Rectal smooth muscle tissue (tissue), 1 donor: ENCODE measurements around the gene ADAM10.

Source experiments
- H3K27ac ChIP-seq: one replicate; pipeline ENCODE4 v1.7.0; 2013; ENCODE audit warnings: low read depth, low read length, inconsistent platforms
- H3K27me3 ChIP-seq: one replicate; pipeline ENCODE4 v1.7.0; 2013; ENCODE audit warnings: low read length; ENCODE audit not compliant: control insufficient read depth, insufficient read depth
- H3K36me3 ChIP-seq: one replicate; pipeline ENCODE4 v1.7.0; 2013; ENCODE audit warnings: low read length; ENCODE audit not compliant: control insufficient read depth, insufficient read depth
- H3K4me1 ChIP-seq: one replicate; pipeline ENCODE4 v1.7.0; 2013; ENCODE audit warnings: low read length; ENCODE audit not compliant: control insufficient read depth, insufficient read depth
- H3K4me3 ChIP-seq: one replicate; pipeline ENCODE4 v1.7.0; 2013; ENCODE audit warnings: low read length
- H3K9ac ChIP-seq: one replicate; pipeline ENCODE4 v1.7.0; 2013; ENCODE audit warnings: low read length

The ADAM10 gene

DNA sequence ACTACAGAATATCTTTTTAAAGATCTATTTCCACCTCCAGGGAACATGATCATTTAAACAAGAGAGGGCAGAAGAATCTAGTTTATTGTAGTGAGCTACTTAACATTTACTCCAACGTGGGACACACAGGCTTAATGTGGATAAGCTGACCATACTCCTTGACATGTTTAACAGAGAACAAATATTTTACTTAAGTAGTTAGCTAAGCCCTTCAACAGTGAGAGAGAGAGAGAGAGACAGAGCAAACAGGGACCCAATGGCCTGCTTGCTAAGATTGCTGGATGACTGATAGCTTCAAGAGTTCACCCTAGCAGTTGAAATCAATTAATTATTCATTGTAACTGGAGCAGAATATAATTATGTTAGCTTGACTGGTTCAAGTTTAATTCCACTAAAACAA, 158.6 kb downstream of the ADAM10 start:
- no peaks in the 10 kb centered on the region for H3K4me1 ChIP-seq
- H3K27me3 ChIP-seq, result no peaks in the 10 kb centered on the region
- no peak overlapping the region for H3K27ac ChIP-seq
- H3K36me3 ChIP-seq, result no peaks in the 10 kb centered on the region
- no peak overlapping the region for H3K4me3 ChIP-seq
- H3K9ac ChIP-seq, result no peak overlapping the region

DNA sequence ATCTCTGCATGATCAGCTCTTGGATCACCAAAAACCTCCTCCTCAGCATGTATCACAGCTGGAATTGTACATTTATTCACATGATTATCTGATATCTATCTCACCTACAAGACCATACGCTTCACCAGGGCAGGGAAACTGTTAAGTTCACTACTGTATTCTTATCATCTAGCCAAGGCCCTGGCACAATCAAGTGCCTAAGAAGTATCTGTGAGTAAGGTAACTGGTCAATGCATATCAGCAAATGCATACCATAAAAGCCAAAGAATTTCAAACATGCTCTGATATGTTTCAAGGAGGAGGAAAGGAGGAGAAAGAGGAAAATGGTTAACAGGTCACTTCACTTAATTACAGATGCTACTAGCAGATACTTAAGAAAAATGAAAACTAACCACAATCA, 159.3 kb downstream of the ADAM10 start:
- Histone ChIP-seq H3K4me1 (no peaks in the 10 kb centered on the region), H3K4me3 (no peak overlapping the region), H3K36me3 (no peaks in the 10 kb centered on the region), H3K27ac (no peak overlapping the region), H3K9ac (no peak overlapping the region), H3K27me3 (no peaks in the 10 kb centered on the region)

DNA sequence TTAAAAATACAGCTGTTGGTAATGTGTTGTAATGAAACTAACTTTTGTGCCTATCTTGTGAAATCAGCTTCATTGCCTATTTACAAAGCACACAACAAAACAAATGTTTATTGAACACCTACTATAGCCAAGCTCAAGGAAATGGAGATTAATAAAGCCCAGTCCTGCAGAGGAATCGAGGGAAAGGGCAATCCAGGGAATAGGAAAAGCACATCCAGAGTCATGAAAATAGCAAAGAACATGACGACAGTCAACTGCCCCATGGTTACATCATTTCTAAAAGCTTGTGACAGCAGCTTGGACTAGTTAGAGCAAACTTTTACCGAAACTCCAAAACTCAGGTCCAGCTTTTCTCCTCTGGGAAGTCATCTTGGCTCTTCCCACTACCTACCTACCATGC, 160.5 kb downstream of the ADAM10 start:
- Histone ChIP-seq H3K4me3 (no peak overlapping the region), H3K9ac (no peak overlapping the region), H3K36me3 (no peaks in the 10 kb centered on the region), H3K27me3 (no peaks in the 10 kb centered on the region), H3K27ac (no peak overlapping the region), H3K4me1 (no peaks in the 10 kb centered on the region)

DNA sequence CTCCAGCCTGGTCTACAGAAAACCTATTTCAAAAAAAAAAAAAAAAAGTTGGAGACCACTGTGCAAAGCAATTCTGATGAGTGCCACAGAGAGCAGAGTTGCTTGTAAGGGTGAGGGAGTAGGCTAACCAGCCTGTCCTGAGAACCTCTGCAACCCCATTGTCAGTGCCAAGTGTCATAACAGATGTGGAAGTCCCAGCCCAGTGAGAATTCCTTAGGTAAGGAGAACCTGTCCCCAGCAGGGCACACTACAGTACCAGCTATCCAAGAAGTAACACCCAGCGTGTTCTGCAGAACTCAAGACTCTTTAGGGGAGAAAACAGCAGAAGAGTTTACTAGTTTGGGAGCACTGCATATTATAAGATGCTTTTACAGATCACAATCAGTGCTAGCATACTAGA, 161.4 kb downstream of the ADAM10 start:
- Histone ChIP-seq H3K9ac (no peak overlapping the region), H3K4me1 (no peaks in the 10 kb centered on the region), H3K27ac (no peak overlapping the region), H3K36me3 (no peaks in the 10 kb centered on the region), H3K27me3 (no peaks in the 10 kb centered on the region), H3K4me3 (no peak overlapping the region)

DNA sequence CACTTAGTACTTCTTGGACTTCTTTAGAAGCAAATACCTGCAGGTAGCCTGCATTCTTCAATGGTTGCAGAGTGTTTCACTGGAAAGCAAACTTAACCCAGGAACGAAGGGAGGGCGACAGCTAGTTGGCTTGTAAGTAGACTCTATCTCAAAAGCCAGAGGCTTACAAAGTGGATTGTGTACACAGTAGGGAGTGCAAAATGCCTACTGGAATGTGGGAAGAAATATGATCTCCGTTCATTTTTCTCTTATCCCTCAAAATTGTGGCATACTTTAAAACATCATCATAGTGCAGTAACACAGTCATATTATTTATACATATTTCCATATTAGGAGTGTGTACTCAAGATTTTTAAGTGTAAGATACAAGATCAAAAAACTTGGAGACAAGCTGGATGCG, 162.0 kb downstream of the ADAM10 start:
- no peaks in the 10 kb centered on the region for H3K36me3 ChIP-seq
- H3K27me3 ChIP-seq, result no peaks in the 10 kb centered on the region
- no peak overlapping the region for H3K9ac ChIP-seq
- no peaks in the 10 kb centered on the region for H3K4me1 ChIP-seq
- H3K4me3 ChIP-seq, result no peak overlapping the region
- H3K27ac ChIP-seq, result no peak overlapping the region

DNA sequence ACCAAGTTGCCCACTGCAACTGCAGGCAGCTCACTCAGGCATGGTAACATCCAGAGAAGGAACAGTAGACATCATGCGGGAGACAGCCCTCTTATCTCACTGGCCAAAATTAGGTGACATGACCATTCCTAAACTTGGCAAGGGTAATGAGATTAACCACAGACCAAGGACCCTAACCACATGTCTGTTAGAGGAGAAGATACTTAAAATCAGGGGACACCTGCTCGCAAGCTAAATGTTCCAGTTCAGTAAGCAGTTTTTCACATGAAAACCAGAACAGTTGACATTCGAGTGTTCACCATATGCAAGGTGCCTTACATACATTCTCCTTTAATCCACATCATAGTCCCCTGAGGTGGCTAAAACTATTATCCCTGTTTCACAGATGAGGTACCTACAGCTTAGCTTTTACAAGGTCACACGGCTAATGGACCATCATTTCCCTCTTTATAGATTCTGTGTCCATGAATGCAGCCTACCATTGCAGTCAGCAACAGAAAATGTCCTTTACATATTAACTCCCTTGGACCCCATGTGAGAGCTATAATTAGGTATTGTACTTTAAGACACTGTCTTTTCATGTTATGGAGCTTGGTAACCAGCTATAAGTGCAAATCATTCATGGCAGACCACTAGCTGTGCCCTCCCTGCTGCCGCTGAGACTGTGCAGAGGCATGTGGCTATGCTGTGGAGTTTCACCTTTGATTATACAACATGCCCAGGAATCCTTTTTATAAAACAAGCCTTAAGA, 163.6 kb downstream of the ADAM10 start:
- Histone ChIP-seq H3K9ac (no peak overlapping the region), H3K27ac (no peak overlapping the region)

DNA sequence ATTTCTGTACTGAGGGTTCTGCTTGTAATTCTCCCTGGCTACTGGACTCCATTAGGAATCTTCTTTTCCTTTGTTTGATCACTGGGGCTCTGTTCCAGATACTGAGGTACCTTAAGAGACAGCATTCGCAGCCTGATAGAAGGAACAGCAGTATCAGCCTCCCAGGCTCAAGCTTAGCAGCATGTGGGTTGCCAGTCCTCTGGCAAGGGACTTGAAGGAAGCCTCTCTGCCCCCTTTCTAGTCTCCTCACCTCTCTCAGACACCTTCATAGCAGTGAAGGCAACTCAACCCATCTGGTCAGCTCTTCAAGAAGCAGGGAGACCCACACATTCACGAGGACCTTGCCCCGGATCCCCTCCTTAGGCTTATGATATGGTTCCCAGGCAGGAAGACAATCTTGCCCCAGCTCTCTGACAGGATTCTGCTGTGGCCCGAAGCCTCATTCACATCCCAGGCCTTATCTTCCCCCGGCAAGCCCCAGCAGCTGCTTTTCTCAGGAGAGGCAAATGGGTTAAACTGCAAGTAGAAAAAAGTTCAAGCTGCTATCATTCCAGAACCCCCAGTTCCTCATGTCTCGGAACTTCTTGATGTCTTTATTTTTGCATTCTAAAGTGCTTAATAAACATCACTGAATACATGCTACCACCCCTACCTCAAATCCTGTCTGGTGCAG, 164.6 kb downstream of the ADAM10 start:
- Histone ChIP-seq H3K36me3 (no peaks in the 10 kb centered on the region), H3K4me3 (no peak overlapping the region), H3K9ac (no peak overlapping the region), H3K27me3 (no peaks in the 10 kb centered on the region), H3K4me1 (no peaks in the 10 kb centered on the region), H3K27ac (no peak overlapping the region)

More for the DNA sequence above, 163.6 kb downstream of the ADAM10 start:
- Histone ChIP-seq H3K4me3 (no peak overlapping the region), H3K27me3 (no peaks in the 10 kb centered on the region), H3K4me1 (no peaks in the 10 kb centered on the region), H3K36me3 (no peaks in the 10 kb centered on the region)

DNA sequence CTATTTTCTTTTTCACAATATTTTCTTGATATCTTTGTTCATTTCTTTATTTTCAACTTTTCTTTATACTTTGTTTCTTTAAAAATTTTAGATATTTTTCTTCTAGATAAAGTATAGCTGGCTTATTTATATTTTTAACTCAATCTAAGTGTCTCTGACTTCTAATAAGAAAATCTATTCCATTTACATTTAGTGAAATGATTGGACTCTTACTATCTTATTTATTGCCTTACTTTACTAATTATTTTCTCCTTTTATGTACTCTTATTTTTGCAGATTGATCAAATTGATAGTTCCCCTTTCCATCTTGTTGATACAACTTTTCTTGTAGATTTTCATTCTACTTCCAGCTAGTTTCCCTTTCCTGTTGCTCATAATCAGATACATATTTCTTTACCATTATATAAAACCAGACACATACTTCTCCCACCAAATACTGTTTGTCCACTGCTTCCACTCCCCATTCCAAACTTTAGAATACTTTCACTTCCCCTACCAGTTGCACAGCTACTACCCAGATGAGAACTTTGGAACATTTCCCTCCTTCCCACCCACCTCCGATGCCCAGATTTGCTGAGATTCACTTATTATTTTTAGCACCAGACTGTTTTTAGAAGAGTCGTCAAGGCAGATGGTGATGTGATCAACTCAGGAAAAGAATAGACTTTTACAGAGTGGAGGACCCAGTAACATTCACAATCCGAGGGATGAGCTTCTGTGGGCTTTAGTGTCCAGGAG, 166.2 kb downstream of the ADAM10 start:
- H3K27me3 ChIP-seq, result no peaks in the 10 kb centered on the region
- H3K4me1 ChIP-seq, result no peaks in the 10 kb centered on the region
- H3K27ac ChIP-seq, result no peak overlapping the region

DNA sequence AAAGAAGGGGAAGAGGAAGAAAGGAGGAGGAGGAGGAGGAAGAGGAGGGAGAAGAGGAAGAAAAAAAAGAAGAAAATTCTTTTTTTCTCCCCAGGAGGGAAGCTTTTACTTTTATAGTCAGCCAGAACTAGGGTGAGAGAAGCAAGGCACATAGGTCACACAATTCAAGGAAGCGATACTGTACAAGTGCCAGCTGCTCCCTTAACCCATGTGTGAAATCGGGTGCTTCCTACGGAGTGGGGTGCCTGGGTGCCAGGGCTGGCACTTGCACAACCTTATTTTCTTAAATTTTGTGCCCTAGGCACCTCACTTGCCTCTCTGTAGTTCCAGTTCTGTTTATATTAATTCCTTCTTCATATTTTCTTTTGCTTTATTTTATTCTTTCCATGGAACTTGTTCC, 167.3 kb downstream of the ADAM10 start:
- H3K27ac ChIP-seq, result no peak overlapping the region
- no peak overlapping the region for H3K9ac ChIP-seq
- H3K36me3 ChIP-seq, result no peaks in the 10 kb centered on the region
- H3K4me3 ChIP-seq, result no peak overlapping the region
- H3K27me3 ChIP-seq, result no peaks in the 10 kb centered on the region
- H3K4me1 ChIP-seq, result no peaks in the 10 kb centered on the region

More for the DNA sequence above, 166.2 kb downstream of the ADAM10 start:
- H3K9ac ChIP-seq, result no peak overlapping the region
- H3K36me3 ChIP-seq, result no peaks in the 10 kb centered on the region
- H3K4me3 ChIP-seq, result no peak overlapping the region

DNA sequence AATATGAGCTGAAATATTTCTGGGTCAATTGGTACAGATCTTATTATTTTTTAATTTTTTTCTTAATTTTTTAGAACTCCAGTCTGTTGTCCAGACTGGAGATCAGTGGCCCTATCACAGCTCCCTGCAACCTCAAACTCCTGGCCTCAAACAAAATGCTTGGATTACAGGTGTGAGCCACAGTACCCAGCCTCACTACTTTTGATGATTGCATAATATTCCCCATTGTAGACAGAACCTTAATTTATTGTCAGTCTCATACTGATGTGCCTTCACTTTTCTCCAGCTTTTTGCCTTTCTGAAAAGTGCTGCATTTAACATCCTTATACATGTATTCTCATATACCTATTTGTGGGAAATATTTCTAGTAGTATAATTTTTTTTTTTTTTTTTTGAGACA, 172.8 kb downstream of the ADAM10 start:
- no peaks in the 10 kb centered on the region for H3K36me3 ChIP-seq
- no peak overlapping the region for H3K27ac ChIP-seq
- no peak overlapping the region for H3K4me3 ChIP-seq
- no peaks in the 10 kb centered on the region for H3K4me1 ChIP-seq
- no peaks in the 10 kb centered on the region for H3K27me3 ChIP-seq
- no peak overlapping the region for H3K9ac ChIP-seq

DNA sequence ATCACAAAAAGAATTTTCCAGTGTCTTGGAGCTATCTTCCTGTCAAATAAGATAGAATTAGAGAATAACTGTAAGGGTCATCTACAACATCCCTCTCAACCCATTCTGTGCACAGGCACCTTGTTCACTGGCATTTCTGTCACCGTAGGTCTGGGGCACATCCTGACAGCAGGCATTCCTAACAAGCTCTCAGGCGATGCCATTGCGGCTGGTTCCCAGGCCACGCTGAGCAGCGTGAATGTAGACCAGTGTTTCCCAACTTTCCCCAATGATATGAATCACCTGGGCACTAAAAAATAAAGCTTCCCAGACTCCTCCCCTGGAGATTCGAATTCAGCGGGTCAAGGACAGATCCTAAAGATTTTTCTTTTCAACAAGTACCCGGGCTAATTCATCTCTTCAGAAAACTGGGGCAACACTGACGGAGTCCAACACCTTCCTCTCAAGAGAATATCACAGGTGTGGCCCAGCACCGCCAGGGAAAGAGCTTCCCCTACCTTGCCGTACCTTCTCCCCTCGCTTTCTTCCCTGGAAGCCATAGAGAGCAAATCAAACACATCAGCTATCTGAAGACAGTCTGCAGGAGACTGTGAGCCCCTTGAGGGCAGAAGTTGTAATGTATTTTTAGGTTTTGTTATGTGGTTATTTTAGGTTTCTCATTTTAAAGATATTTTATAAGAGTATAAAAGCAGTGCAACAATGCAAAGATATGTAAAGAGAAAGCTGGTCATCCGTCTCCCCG, 174.3 kb downstream of the ADAM10 start:
- H3K36me3 ChIP-seq, result no peaks in the 10 kb centered on the region
- H3K27me3 ChIP-seq, result no peaks in the 10 kb centered on the region
- no peak overlapping the region for H3K27ac ChIP-seq
- no peak overlapping the region for H3K9ac ChIP-seq
- no peak overlapping the region for H3K4me3 ChIP-seq
- H3K4me1 ChIP-seq, result no peaks in the 10 kb centered on the region

DNA sequence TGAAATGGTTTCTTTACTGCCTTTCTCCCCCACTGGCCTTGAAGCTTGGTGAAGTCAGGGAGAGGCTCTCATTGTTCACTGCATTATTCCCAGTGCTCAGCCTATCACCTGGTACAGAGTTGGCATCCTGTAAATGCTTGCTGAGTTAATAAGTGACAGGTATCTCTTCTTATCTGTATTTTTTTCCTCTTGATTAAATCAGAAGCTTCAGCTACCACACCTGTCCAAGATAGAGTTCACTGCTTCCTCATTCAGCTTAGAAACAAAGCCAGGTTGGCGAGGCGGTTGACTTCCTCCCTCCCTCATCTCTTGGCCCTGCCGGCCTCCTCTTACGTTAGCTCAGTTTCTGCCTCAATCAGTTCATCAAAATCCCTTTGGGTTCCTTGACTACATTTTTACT, 174.9 kb downstream of the ADAM10 start:
- no peak overlapping the region for H3K9ac ChIP-seq
- no peaks in the 10 kb centered on the region for H3K27me3 ChIP-seq
- no peak overlapping the region for H3K4me3 ChIP-seq
- no peak overlapping the region for H3K27ac ChIP-seq
- H3K36me3 ChIP-seq, result no peaks in the 10 kb centered on the region
- no peaks in the 10 kb centered on the region for H3K4me1 ChIP-seq
